Activated CD8-positive, alpha-beta memory T cell treated with anti-CD3 and anti-CD28 coated beads, Interleukin-2, amount 50 U/mL, for 1 hour (primary cell): ENCODE data around the gene ZNG1A.
"Not testable (repeated sequence)": the region's sequence is repeated elsewhere in the genome, so short reads cannot be mapped to it uniquely, and the experiment has no call there.

Source experiments
- DNase-seq: peaks from one replicate; pipeline ENCODE4 v3.0.0-alpha.2; 2020; ENCODE audit errors: extremely low read depth

Gene ZNG1A

GRCh38 chr9:98775-99174, 80.1 kb downstream of the ZNG1A start:
- DNase-seq: not testable (repeated sequence)

- DNase-seq: not testable (repeated sequence)
Observed at GRCh38 chr9:94992-95391, 83.9 kb downstream of the ZNG1A start.

- DNase-seq: not testable (repeated sequence)
Observed at GRCh38 chr9:94323-94722, 84.5 kb downstream of the ZNG1A start.

GRCh38 chr9:93909-94308, 84.9 kb downstream of the ZNG1A start:
- DNase-seq: not testable (repeated sequence)

GRCh38 chr9:90851-91250, 88.0 kb downstream of the ZNG1A start:
- DNase-seq: not testable (repeated sequence)

GRCh38 chr9:88396-89037, 90.3 kb downstream of the ZNG1A start:
- DNase-seq: not testable (repeated sequence)

- DNase-seq: not testable (repeated sequence)
Observed at GRCh38 chr9:87860-88259, 91.0 kb downstream of the ZNG1A start.

GRCh38 chr9:87105-87504, 91.8 kb downstream of the ZNG1A start:
- not testable (repeated sequence) for DNase-seq

GRCh38 chr9:86697-87096, 92.2 kb downstream of the ZNG1A start:
- DNase-seq: not testable (repeated sequence)

GRCh38 chr9:82932-83689, 95.7 kb downstream of the ZNG1A start:
- not testable (repeated sequence) for DNase-seq

- not testable (repeated sequence) for DNase-seq
Observed at GRCh38 chr9:78333-78732, 100.5 kb downstream of the ZNG1A start.

- not testable (repeated sequence) for DNase-seq
Observed at GRCh38 chr9:76389-76788, 102.5 kb downstream of the ZNG1A start.

GRCh38 chr9:73900-74525, 104.8 kb downstream of the ZNG1A start:
- DNase-seq: not testable (repeated sequence)

- not testable (repeated sequence) for DNase-seq
Observed at GRCh38 chr9:73076-73899, 105.6 kb downstream of the ZNG1A start.
